ENCODE results near the gene SNX25. TPM values are rescaled to one million over a fixed set of nuclear protein-coding genes. Genes with fewer than 3 reads are reported as not detected.

Gene SNX25
- total RNA-seq, 1 donor from 2014 or later: 74.7 TPM

DNA sequence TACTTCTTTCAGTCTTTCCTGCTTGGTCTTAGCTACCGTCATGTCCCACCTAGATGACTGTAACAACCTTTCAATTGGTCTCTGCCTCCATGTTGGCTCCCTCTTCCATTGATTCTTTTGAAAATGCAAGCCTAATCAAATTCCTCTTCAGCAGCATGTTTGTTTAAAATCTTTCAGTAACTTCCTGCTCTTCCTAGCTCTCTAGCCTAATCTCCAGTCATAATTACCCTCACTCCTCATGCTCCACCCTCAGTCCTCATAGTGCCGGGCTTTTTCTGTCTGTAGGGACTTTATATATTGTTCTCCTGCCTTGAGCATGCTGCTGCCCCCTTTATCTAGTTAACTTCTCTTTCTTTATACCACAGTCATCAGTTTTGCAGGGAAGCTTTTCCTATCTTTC is 12.1 kb downstream of the SNX25 start:
- TF ChIP-seq CTCF (IDR thresholded peaks at IDR 0.05): no peak
- ATAC-seq: no peak
- Histone ChIP-seq H3K4me3 (no peak overlapping the region), H3K4me1 (peaks cover 6% of the 10 kb centered on the region), H3K27ac (no peak overlapping the region), H3K27me3 (ENCODE audit: low read depth) (no peaks in the 10 kb centered on the region), H3K36me3 (no peaks in the 10 kb centered on the region), H3K9me3 (no peaks in the 10 kb centered on the region)
- DNase-seq: no peak
- intact Hi-C loops (cut with DNase I): no loop called here

GRCh38 chr4:185221912-185222311 is 12.5 kb downstream of the SNX25 start:
- intact Hi-C loops (cut with DNase I): no loop called here
- Histone ChIP-seq H3K4me1 (peaks cover 11% of the 10 kb centered on the region), H3K36me3 (no peaks in the 10 kb centered on the region), H3K4me3 (no peak overlapping the region), H3K27me3 (ENCODE audit: low read depth) (no peaks in the 10 kb centered on the region), H3K27ac (no peak overlapping the region), H3K9me3 (no peaks in the 10 kb centered on the region)
- DNase-seq (no peak), ATAC-seq (no peak)
- no peak for TF ChIP-seq CTCF (IDR thresholded peaks at IDR 0.05)

- ATAC-seq (no peak), DNase-seq (no peak)
- Histone ChIP-seq H3K27ac (no peak overlapping the region), H3K4me1 (peaks cover 7% of the 10 kb centered on the region), H3K4me3 (no peak overlapping the region), H3K27me3 (ENCODE audit: low read depth) (no peaks in the 10 kb centered on the region), H3K9me3 (no peaks in the 10 kb centered on the region), H3K36me3 (no peaks in the 10 kb centered on the region)
- intact Hi-C loops (cut with DNase I): no loop called here
- no peak for TF ChIP-seq CTCF (IDR thresholded peaks at IDR 0.05)
Observed at GRCh38 chr4:185222598-185222997, 13.2 kb downstream of the SNX25 start.

DNA sequence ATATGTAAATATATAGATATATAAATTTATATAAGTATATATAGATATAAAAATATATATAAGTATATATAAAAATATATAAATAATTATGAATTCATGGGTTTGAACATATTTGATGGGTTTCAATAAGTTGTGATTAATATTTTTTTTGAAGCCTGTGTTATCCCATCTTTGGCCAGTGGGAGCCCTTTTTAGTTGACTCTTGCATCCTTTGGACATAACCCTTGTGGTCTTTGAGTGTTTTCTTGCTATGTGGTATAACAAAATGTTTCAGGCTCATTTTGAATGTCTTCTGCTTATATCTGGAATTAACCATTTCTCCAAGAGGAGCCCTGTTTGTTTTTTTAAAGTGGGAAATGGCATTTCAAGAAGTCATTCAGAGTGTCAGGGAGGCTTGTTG is 15.2 kb downstream of the SNX25 start:
- peaks cover 5% of the 10 kb centered on the region for H3K4me1 ChIP-seq

GRCh38 chr4:185225940-185226339 is 16.5 kb downstream of the SNX25 start:
- ATAC-seq: no peak

More for the DNA sequence above, 15.2 kb downstream of the SNX25 start:
- ATAC-seq (no peak), DNase-seq (no peak)
- no peaks in the 10 kb centered on the region for H3K36me3 ChIP-seq
- no peaks in the 10 kb centered on the region for H3K9me3 ChIP-seq
- no peak overlapping the region for H3K4me3 ChIP-seq
- TF ChIP-seq CTCF (IDR thresholded peaks at IDR 0.05): no peak
- H3K27ac ChIP-seq: no peak overlapping the region
- H3K27me3 ChIP-seq (ENCODE audit: low read depth): no peaks in the 10 kb centered on the region
- intact Hi-C loops (cut with DNase I): no loop called here

More at GRCh38 chr4:185225940-185226339, 16.5 kb downstream of the SNX25 start:
- no peaks in the 10 kb centered on the region for H3K36me3 ChIP-seq
- TF ChIP-seq CTCF (IDR thresholded peaks at IDR 0.05): no peak
- peaks cover 5% of the 10 kb centered on the region for H3K4me1 ChIP-seq
- H3K9me3 ChIP-seq: no peaks in the 10 kb centered on the region
- DNase-seq: no peak
- no peak overlapping the region for H3K27ac ChIP-seq
- intact Hi-C loops (cut with DNase I): no loop called here
- no peaks in the 10 kb centered on the region for H3K27me3 ChIP-seq (ENCODE audit: low read depth)
- H3K4me3 ChIP-seq: no peak overlapping the region

Data from lower lobe of right lung (tissue), 2 donors.